ENCODE measurements around the gene SYNM. TPM values are rescaled to one million over a fixed set of nuclear protein-coding genes. Genes with fewer than 3 reads are reported as not detected.

The SYNM gene
- total and polyA plus RNA-seq, 2 of the 8 experiments (the other 6 are each of a cell fraction or from before 2014, with no cell fraction given): 0.89 to 2.0 TPM

DNA sequence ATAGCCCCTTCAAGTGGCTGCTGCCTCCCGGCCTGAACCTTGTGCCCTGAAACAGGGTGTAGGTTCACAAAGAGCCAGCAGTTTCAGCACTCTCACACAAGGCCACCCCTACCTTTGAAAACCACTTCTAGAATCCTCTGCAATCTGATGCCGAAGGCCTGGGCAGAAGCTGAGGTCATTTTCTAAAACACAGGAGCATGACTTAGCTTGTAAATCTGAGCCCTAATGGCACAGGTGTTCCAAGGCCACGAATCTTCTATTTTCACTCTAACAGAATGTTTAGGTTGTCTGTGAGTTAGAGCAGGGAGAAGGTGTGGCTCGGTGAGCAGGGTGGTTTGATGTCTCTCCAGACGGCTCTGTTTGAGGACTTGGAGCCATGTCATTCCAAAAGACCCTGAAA is 62.3 kb downstream of the SYNM start:
- Histone ChIP-seq H4K91ac (replicated peaks; ENCODE audit: insufficient read length, low read length) (no peak overlapping the region), H3K9ac (replicated peaks in 1 of 4; ENCODE audit: extremely low read depth in 1 of 4, low read depth in 3 of 4, low read length in 3 of 4) (no peak overlapping the region), H3K18ac (ENCODE audit: extremely low read depth, low read length) (no peak overlapping the region), H3K23ac (ENCODE audit: insufficient read length) (no peak overlapping the region), H2BK5ac (ENCODE audit: low read depth, low read length) (no peak overlapping the region), H3K9me3 (ENCODE audit: insufficient read depth in 2 of 2, low read depth in 1 of 2, low read length in 1 of 2) (no peaks in the 10 kb centered on the region), H2AK5ac (ENCODE audit: low read depth, low read length) (no peak overlapping the region), H3K27ac (ENCODE audit: low read depth, low read length) (no peak overlapping the region), H4K5ac (ENCODE audit: insufficient read length, low read depth, low read length) (no peak overlapping the region), H4K8ac (ENCODE audit: extremely low read depth, insufficient read depth, low read length) (no peak overlapping the region), H3K4me3 (ENCODE audit: extremely low read depth in 1 of 4, insufficient read depth in 2 of 4, low read depth in 3 of 4, low read length in 4 of 4) (no peak overlapping the region), H4K20me1 (replicated peaks in 1 of 2; ENCODE audit: control insufficient read depth in 1 of 2, insufficient read depth in 2 of 2, low read length in 2 of 2) (no peaks in the 10 kb centered on the region), H2BK12ac (ENCODE audit: low read depth, low read length) (no peak overlapping the region), H2BK20ac (ENCODE audit: low read length) (no peak overlapping the region), H3K23me2 (ENCODE audit: low read depth, low read length) (no peaks in the 10 kb centered on the region), H2BK15ac (ENCODE audit: low read length) (no peak overlapping the region), H3K4me1 (replicated peaks in 1 of 4; ENCODE audit: control insufficient read depth in 3 of 4, insufficient read depth in 4 of 4, low read length in 3 of 4) (no peaks in the 10 kb centered on the region), H3K4ac (replicated peaks; ENCODE audit: insufficient read length, low read depth, low read length) (no peak overlapping the region), H3K79me1 (ENCODE audit: low read depth, low read length) (no peaks in the 10 kb centered on the region), H3K27me3 (replicated peaks in 1 of 4; ENCODE audit: control insufficient read depth in 3 of 4, extremely low read depth in 1 of 4, insufficient read depth in 3 of 4, low read length in 3 of 4) (no peaks in the 10 kb centered on the region), H3K56ac (replicated peaks; ENCODE audit: insufficient read length, low read depth, low read length) (no peak overlapping the region), H3K4me2 (ENCODE audit: insufficient read depth in 1 of 2, low read depth in 2 of 2, low read length in 2 of 2) (no peak overlapping the region), H2BK120ac (replicated peaks; ENCODE audit: low read depth, low read length) (no peak overlapping the region), H3K36me3 (ENCODE audit: control insufficient read depth in 2 of 4, insufficient read depth in 4 of 4, low read length in 3 of 4) (peaks cover 0 to 2% (median 0%) of the 10 kb centered on the region in 4 experiments; a peak in 4 of 8 replicates), H2AFZ (ENCODE audit: low read length) (no peak overlapping the region), H3K14ac (ENCODE audit: insufficient read length) (no peak overlapping the region), H3K79me2 (ENCODE audit: control insufficient read depth in 1 of 2, insufficient read depth in 2 of 2, low read length in 2 of 2) (no peaks in the 10 kb centered on the region)
- FAIRE-seq (no peak), DNase-seq (ENCODE audit: low read depth in 1 of 2, low spot score in 2 of 2) (peak in 1 of 2 experiments; percentile 33)
- TF ChIP-seq JUND (IDR thresholded peaks at IDR 0.05; ENCODE audit: low read length) (no peak), POLR2A (IDR thresholded peaks at IDR 0.05; ENCODE audit: control extremely low read depth in 1 of 2, low read depth in 2 of 2, low read length in 2 of 2) (no peak), TEAD4 (IDR thresholded peaks at IDR 0.05; ENCODE audit: low read depth, low read length) (no peak), PHF8 (conservative IDR thresholded peaks at IDR 0.05; ENCODE audit: low read depth, low read length) (no peak), NRF1 (IDR thresholded peaks at IDR 0.05; ENCODE audit: low read depth, low read length) (no peak), FOSL1 (IDR thresholded peaks at IDR 0.05; ENCODE audit: insufficient read depth, low read depth, low read length) (no peak), KDM5A (IDR thresholded peaks at IDR 0.05; ENCODE audit: low read length) (no peak), EGR1 (IDR thresholded peaks at IDR 0.05; ENCODE audit: borderline replicate concordance, low read depth, low read length) (no peak), TBP (IDR thresholded peaks at IDR 0.05; ENCODE audit: low read depth, low read length) (no peak), GABPA (IDR thresholded peaks at IDR 0.05; ENCODE audit: borderline replicate concordance, insufficient read depth, low read length) (no peak), RXRA (IDR thresholded peaks at IDR 0.05; ENCODE audit: insufficient read depth, low read depth, low read length) (no peak)
- TF ChIP-seq, protein P1, sequence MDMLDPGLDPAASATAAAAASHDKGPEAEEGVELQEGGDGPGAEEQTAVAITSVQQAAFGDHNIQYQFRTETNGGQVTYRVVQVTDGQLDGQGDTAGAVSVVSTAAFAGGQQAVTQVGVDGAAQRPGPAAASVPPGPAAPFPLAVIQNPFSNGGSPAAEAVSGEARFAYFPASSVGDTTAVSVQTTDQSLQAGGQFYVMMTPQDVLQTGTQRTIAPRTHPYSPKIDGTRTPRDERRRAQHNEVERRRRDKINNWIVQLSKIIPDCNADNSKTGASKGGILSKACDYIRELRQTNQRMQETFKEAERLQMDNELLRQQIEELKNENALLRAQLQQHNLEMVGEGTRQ (IDR thresholded peaks at IDR 0.05; ENCODE audit: low read length): no peak
- ChIA-PET POLR2A (ENCODE audit: partially characterized antibody) (no interaction called here), CTCF (ENCODE audit: partially characterized antibody) (interaction anchor here (0.7 to 1.5 kb wide), 4 partner anchors 15 to 66 kb away, joined by 3 to 4 read pairs (median 3); no protein-coding TSS in a partner anchor)
- 87% methylated on average over 5 of the region's 5 CpGs; no CpG with 5 or more reads in 1 of the 2 experiments for WGBS, 2 experiments (ENCODE audit: extremely low coverage in 1 of 2, insufficient coverage in 1 of 2, insufficient read length in 1 of 2, insufficient replicate concordance in 2 of 2, low coverage in 1 of 2, low lambda C conversion rate in 2 of 2, missing lambda C conversion rate in 1 of 2)
